GM12891 (cell line): ENCODE results near the gene SMAD9.

Source experiments
- PAX5 ChIP-seq: IDR thresholded peaks from 2 replicates; pipeline ENCODE4 v1.6.1; 2011; ENCODE audit warnings: low read length, moderate library complexity, mild to moderate bottlenecking; ENCODE audit not compliant: insufficient read depth, severe bottlenecking
- POLR2A ChIP-seq: IDR thresholded peaks from 2 replicates; pipeline ENCODE4 v1.6.1; 2011; ENCODE audit warnings: low read depth, low read length, control low read depth
- POLR2AphosphoS5 ChIP-seq: IDR thresholded peaks from 2 replicates; pipeline ENCODE4 v1.6.1; 2011; ENCODE audit warnings: low read depth, low read length, control low read depth
- POU2F2 ChIP-seq: IDR thresholded peaks from 2 replicates; pipeline ENCODE4 v1.6.1; 2011; ENCODE audit warnings: low read depth, mild to moderate bottlenecking, control low read depth, low read length, moderate library complexity
- SPI1 ChIP-seq: IDR thresholded peaks from 2 replicates; pipeline ENCODE4 v1.6.1; 2011; ENCODE audit warnings: low read depth, low read length, control low read depth
- TAF1 ChIP-seq: IDR thresholded peaks from 2 replicates; pipeline ENCODE4 v1.6.1; 2011; ENCODE audit warnings: low read depth, low read length, control low read depth

DNA sequence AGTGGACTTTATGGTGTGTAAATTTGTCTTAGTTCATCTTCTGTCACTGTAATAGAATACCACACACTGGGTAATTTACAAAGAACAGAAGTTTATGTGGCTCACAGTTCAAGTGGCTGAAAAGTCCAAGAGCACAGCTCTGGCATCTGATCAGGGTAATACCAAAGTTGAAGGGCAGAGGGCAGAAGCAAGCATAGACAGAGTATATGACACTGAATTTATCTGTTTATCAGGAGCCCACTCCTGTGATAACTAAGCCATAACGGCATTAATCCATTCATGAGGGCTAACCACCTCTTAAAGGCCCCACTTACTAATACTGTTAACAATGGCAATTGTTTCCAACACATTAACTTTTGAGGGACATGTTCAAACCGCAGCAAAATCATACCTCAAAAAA lies 105.0 kb downstream of the SMAD9 start:
- TF ChIP-seq POLR2A (no peak), POU2F2 (no peak), TAF1 (no peak), POLR2AphosphoS5 (no peak), SPI1 (no peak), PAX5 (no peak)
